IMR-90 (cell line): ENCODE results near the gene BRAF. TPM values are rescaled to one million over a fixed set of nuclear protein-coding genes. Genes with fewer than 3 reads are reported as not detected.

Experiments
- ATAC-seq: fragments of 200-7000 bp; cut with Tn5 transposase; 2 replicates; pipeline ENCODE4 v1.9.1; 2020; ENCODE audit warnings: low read depth, mild to moderate bottlenecking, moderate library complexity
- BruUV-seq: library from RNA; stranded (reverse); fragments of 400-500 nt; replicated peaks from 2 replicates; lab custom pipeline; 2021; lab: Mats Ljungman, UMichigan
- CTCF ChIA-PET: fragments of 300-600 bp; formaldehyde crosslinking; extraction: SDS; loops from one replicate; lab custom pipeline; 2021; ENCODE audit warnings: antibody characterized with exemption; lab: Yijun Ruan, JAX
- POLR2A ChIA-PET: fragments of 300-600 bp; sonication (Branson Sonifier 250); formaldehyde crosslinking; loops from one replicate; lab custom pipeline; 2022; ENCODE audit warnings: antibody characterized with exemption; ENCODE audit not compliant: unreplicated experiment; lab: Charles Lee
- DNase-seq: peaks from one replicate; pipeline ENCODE4 v3.0.0; 2013
- H2AFZ ChIP-seq: replicated peaks from 2 replicates; pipeline ENCODE3; 2013; ENCODE audit warnings: low read length, mild to moderate bottlenecking; ENCODE audit not compliant: poor library complexity
- H2AK5ac ChIP-seq: 2 replicates; pipeline ENCODE4 v1.6.1; 2013; ENCODE audit warnings: low read depth, low read length, inconsistent platforms
- H2AK9ac ChIP-seq: replicated peaks from 2 replicates; pipeline ENCODE3; 2013; ENCODE audit warnings: mild to moderate bottlenecking, low read depth, low read length, moderate library complexity; ENCODE audit not compliant: poor library complexity
- H2BK120ac ChIP-seq: 2 replicates; pipeline ENCODE4 v1.6.1; 2013; ENCODE audit warnings: low read depth, low read length, inconsistent platforms
- H2BK15ac ChIP-seq: 3 replicates; pipeline ENCODE4 v1.6.1; 2013; ENCODE audit warnings: low read depth, low read length, inconsistent platforms
- H2BK20ac ChIP-seq: 2 replicates; pipeline ENCODE4 v1.6.1; 2013; ENCODE audit warnings: low read depth, mild to moderate bottlenecking, inconsistent platforms, low read length, moderate library complexity
- H2BK5ac ChIP-seq: 2 replicates; pipeline ENCODE4 v1.6.1; 2013; ENCODE audit warnings: mild to moderate bottlenecking, low read depth, low read length, inconsistent platforms; ENCODE audit not compliant: poor library complexity, severe bottlenecking
- H3K14ac ChIP-seq: replicated peaks from 2 replicates; pipeline ENCODE4 v1.6.1; 2013; ENCODE audit warnings: low read depth, low read length, inconsistent platforms
- H3K18ac ChIP-seq: 2 replicates; pipeline ENCODE4 v1.6.1; 2013; ENCODE audit warnings: low read depth, low read length, control low read depth
- H3K23ac ChIP-seq: 2 replicates; pipeline ENCODE4 v1.6.1; 2013; ENCODE audit warnings: low read depth, low read length, inconsistent platforms
- H3K27ac ChIP-seq: 2 replicates; pipeline ENCODE4 v1.5.1; 2013; ENCODE audit warnings: mild to moderate bottlenecking, control low read depth, low read length; ENCODE audit not compliant: insufficient read depth
- H3K27me3 ChIP-seq: 2 replicates; pipeline ENCODE4 v1.6.1; 2013; ENCODE audit warnings: low read length; ENCODE audit not compliant: control insufficient read depth, insufficient read depth
- H3K36me3 ChIP-seq: 2 replicates; pipeline ENCODE4 v1.6.1; 2013; ENCODE audit warnings: low read length, mixed read lengths; ENCODE audit not compliant: control insufficient read depth, insufficient read depth
- H3K4ac ChIP-seq: 2 replicates; pipeline ENCODE4 v1.6.1; 2013; ENCODE audit warnings: low read depth, low read length, inconsistent platforms
- H3K4me1 ChIP-seq: 2 replicates; pipeline ENCODE4 v1.6.1; 2013; ENCODE audit warnings: low read length, mixed read lengths; ENCODE audit not compliant: control insufficient read depth, insufficient read depth
- H3K4me2 ChIP-seq: 2 replicates; pipeline ENCODE4 v1.6.1; 2013; ENCODE audit warnings: low read depth, mild to moderate bottlenecking, control low read depth, low read length, moderate library complexity
- H3K4me3 ChIP-seq: 2 replicates; pipeline ENCODE4 v1.5.1; 2013; ENCODE audit warnings: low read depth, mild to moderate bottlenecking, control low read depth, low read length, moderate library complexity; ENCODE audit not compliant: insufficient read depth
- H3K56ac ChIP-seq: 2 replicates; pipeline ENCODE4 v1.6.1; 2013; ENCODE audit warnings: low read length, inconsistent platforms; ENCODE audit not compliant: insufficient read depth; ENCODE audit errors: extremely low read depth
- H3K79me1 ChIP-seq, 2 experiments: 2 replicates each; pipeline ENCODE4 v1.6.1; 2013; ENCODE audit warnings: low read length in 2 of 2, inconsistent platforms in 1 of 2, low read depth in 1 of 2
- H3K9ac ChIP-seq: 2 replicates; pipeline ENCODE4 v1.6.1; 2013; ENCODE audit warnings: low read depth, low read length, control low read depth
- H3K9me1 ChIP-seq: 2 replicates; pipeline ENCODE4 v1.6.1; 2013; ENCODE audit warnings: low read length, inconsistent platforms; ENCODE audit not compliant: insufficient read depth
- H3K9me3 ChIP-seq: 2 replicates; pipeline ENCODE4 v1.6.1; 2013; ENCODE audit warnings: low read length; ENCODE audit not compliant: control insufficient read depth, insufficient read depth
- H4K20me1 ChIP-seq: 2 replicates; pipeline ENCODE4 v1.6.1; 2013; ENCODE audit warnings: low read length, inconsistent platforms; ENCODE audit not compliant: insufficient read depth
- H4K5ac ChIP-seq: 2 replicates; pipeline ENCODE4 v1.6.1; 2013; ENCODE audit warnings: mild to moderate bottlenecking, low read depth, low read length, control low read depth
- H4K8ac ChIP-seq, 2 experiments: 2 replicates each; pipeline ENCODE4 v1.6.1; 2013; ENCODE audit warnings: low read depth in 2 of 2, low read length in 2 of 2, control low read depth in 1 of 2, inconsistent platforms in 1 of 2
- H4K91ac ChIP-seq: 2 replicates; pipeline ENCODE4 v1.6.1; 2013; ENCODE audit warnings: low read depth, low read length, inconsistent platforms; ENCODE audit not compliant: insufficient read depth
- BHLHE40 ChIP-seq: fragments of 150-350 bp; IDR thresholded peaks from 2 replicates; pipeline ENCODE4 v1.6.1; 2016; ENCODE audit warnings: mild to moderate bottlenecking, low read depth, low read length
- CEBPB ChIP-seq: IDR thresholded peaks from 2 replicates; pipeline ENCODE4 v1.6.1; 2012; ENCODE audit warnings: low read depth, low read length, improper control_type of control experiment
- CHD1 ChIP-seq: IDR thresholded peaks from 2 replicates; pipeline ENCODE4 v1.6.1; 2012; ENCODE audit warnings: low read depth, low read length, improper control_type of control experiment
- ELK1 ChIP-seq: fragments of 150-350 bp; IDR thresholded peaks from 2 replicates; pipeline ENCODE4 v1.6.1; 2016; ENCODE audit warnings: low read depth, mild to moderate bottlenecking, low read length, moderate library complexity, borderline replicate concordance
- FOS ChIP-seq: fragments of 150-350 bp; IDR thresholded peaks from 2 replicates; pipeline ENCODE4 v1.6.1; 2016; ENCODE audit warnings: low read depth, low read length
- MAFK ChIP-seq: IDR thresholded peaks from 2 replicates; pipeline ENCODE4 v1.6.1; 2012; ENCODE audit warnings: low read depth, low read length, improper control_type of control experiment
- MAZ ChIP-seq: IDR thresholded peaks from 2 replicates; pipeline ENCODE4 v1.6.1; 2012; ENCODE audit warnings: low read depth, mild to moderate bottlenecking, low read length, improper control_type of control experiment, moderate library complexity, borderline replicate concordance
- MXI1 ChIP-seq: IDR thresholded peaks from 2 replicates; pipeline ENCODE4 v1.6.1; 2012; ENCODE audit warnings: low read depth, mild to moderate bottlenecking, low read length, moderate library complexity, borderline replicate concordance
- NFE2L2 ChIP-seq: fragments of 150-350 bp; IDR thresholded peaks from 2 replicates; pipeline ENCODE4 v1.6.1; 2016; ENCODE audit warnings: low read depth, mild to moderate bottlenecking, low read length
- POLR2A ChIP-seq: IDR thresholded peaks from 2 replicates; pipeline ENCODE4 v1.6.1; 2012; ENCODE audit warnings: mild to moderate bottlenecking, low read depth, low read length
- RCOR1 ChIP-seq: IDR thresholded peaks from 2 replicates; pipeline ENCODE4 v1.6.1; 2012; ENCODE audit warnings: mild to moderate bottlenecking, low read length, improper control_type of control experiment; ENCODE audit not compliant: insufficient replicate concordance
- RFX5 ChIP-seq: IDR thresholded peaks from 2 replicates; pipeline ENCODE4 v1.8.0; 2012; ENCODE audit warnings: low read depth, mild to moderate bottlenecking, low read length, moderate library complexity
- SMC3 ChIP-seq: fragments of 150-350 bp; IDR thresholded peaks from 2 replicates; pipeline ENCODE4 v1.6.1; 2016; ENCODE audit warnings: low read depth, mild to moderate bottlenecking, antibody characterized with exemption, low read length, moderate library complexity
- USF2 ChIP-seq: fragments of 150-350 bp; IDR thresholded peaks from 2 replicates; pipeline ENCODE4 v1.6.1; 2017; ENCODE audit warnings: mild to moderate bottlenecking, antibody characterized with exemption, low read length, low read depth
- WGBS, 2 experiments: methylation state at CpG; one replicate each; pipeline versions ENCODE4 v1.1.5 to v1.1.7; 2013; ENCODE audit warnings: missing lambda C conversion rate in 2 of 2; ENCODE audit not compliant: insufficient read length in 1 of 2; ENCODE audit errors: extremely low coverage in 2 of 2; 5-methylcytosine and 5-hydroxymethylcytosine counted together
- dilution Hi-C: fragments of 300-500 bp; cut with HindIII; formaldehyde crosslinking; loops from one replicate; pipeline ENCODE4 v1.14.3; 2018; ENCODE audit warnings: low sequenced_read_pairs; ENCODE audit not compliant: unreplicated experiment
- in situ Hi-C: fragments of 300-500 bp; cut with MboI; formaldehyde crosslinking; loops from 3 replicates; pipeline ENCODE4 v1.14.3; 2019; ENCODE audit warnings: low sequenced_read_pairs, inconsistent platforms, mixed read lengths
- intact Hi-C: fragments of 100-400 bp; cut with micrococcal nuclease; formaldehyde crosslinking; loops from 2 replicates; pipeline ENCODE4 v1.10.0; 2022
- polyA plus RNA-seq, 3 experiments: library from polyadenylated mRNA; depleted of rRNA; stranded (reverse); fragments of >200 nt; gene quantifications; 2 replicates each; pipeline ENCODE4 v1.2.3, GENCODE V29; 2012; ENCODE audit warnings: low replicate concordance in 1 of 3
- total RNA-seq: library from RNA; depleted of rRNA; stranded (reverse); fragments of >200 nt; gene quantifications from 2 replicates; pipeline ENCODE4 v1.2.3, GENCODE V29; 2012

The BRAF gene
- total and polyA plus RNA-seq, 2 of the 4 experiments (the other 2 are of a cell fraction): 5.7 to 12.9 TPM

- no peak for TF ChIP-seq RFX5
Measured at GRCh38 chr7:140923358-140924006, 1.2 kb downstream of the BRAF start (continued).

- no peaks in the 10 kb centered on the region for H3K4me1 ChIP-seq
- POLR2A ChIA-PET: no interaction called here
- in situ Hi-C loops (no loop called here), dilution Hi-C loops (no loop called here), intact Hi-C loops (loop anchor here (1.0 to 10.0 kb wide), 3 partner anchors 51 to 228 kb away; partner anchors contain the start of gene NDUFB2)
- peaks cover 14 to 20% of the 10 kb centered on the region in 2 experiments for H3K79me1 ChIP-seq
- ATAC-seq: no peak
- no peak overlapping the region for H4K8ac ChIP-seq
- no peak overlapping the region for H3K4ac ChIP-seq
- WGBS, 2 experiments: no CpG with 5 or more reads among the region's 2 CpGs
- no peak overlapping the region for H3K23ac ChIP-seq
- no peak overlapping the region for H3K9ac ChIP-seq
- no peak overlapping the region for H2AK5ac ChIP-seq
- H2AFZ ChIP-seq: no peak overlapping the region
- no peak overlapping the region for H2AK9ac ChIP-seq
- no peaks in the 10 kb centered on the region for H3K9me3 ChIP-seq
- H3K27ac ChIP-seq: no peak overlapping the region
- H3K27me3 ChIP-seq: no peaks in the 10 kb centered on the region
- no peak overlapping the region for H4K5ac ChIP-seq
- H4K20me1 ChIP-seq: peaks cover 31% of the 10 kb centered on the region
- no peak overlapping the region for H2BK15ac ChIP-seq
- H3K4me2 ChIP-seq: no peak overlapping the region; the same call in none of the 2 replicates
- H3K36me3 ChIP-seq: no peaks in the 10 kb centered on the region
- H3K4me3 ChIP-seq: no peak overlapping the region
- CTCF ChIA-PET: no interaction called here
- H3K14ac ChIP-seq: no peak overlapping the region
- H4K91ac ChIP-seq: no peak overlapping the region
- H2BK120ac ChIP-seq: no peak overlapping the region
- no peak overlapping the region for H2BK5ac ChIP-seq
- H2BK20ac ChIP-seq: no peak overlapping the region
- no peaks in the 10 kb centered on the region for H3K9me1 ChIP-seq
- BruUV-seq: TSS peak; percentile 58
- no peak for DNase-seq
- H3K56ac ChIP-seq: no peak overlapping the region
- no peak overlapping the region for H3K18ac ChIP-seq
- no peak for TF ChIP-seq MAZ
- no peak for TF ChIP-seq MXI1
- no peak for TF ChIP-seq CEBPB
- TF ChIP-seq NFE2L2: no peak
- TF ChIP-seq RFX5: no peak
- TF ChIP-seq USF2: no peak
- no peak for TF ChIP-seq RCOR1
- TF ChIP-seq CHD1: no peak
- no peak for TF ChIP-seq POLR2A
- TF ChIP-seq FOS: no peak
- no peak for TF ChIP-seq ELK1
- TF ChIP-seq BHLHE40: no peak
- no peak for TF ChIP-seq SMC3
- no peak for TF ChIP-seq MAFK
Measured at GRCh38 chr7:140922741-140923345, 1.9 kb downstream of the BRAF start.
